ENCODE measurements around the gene MROH7. TPM values are rescaled to one million over a fixed set of nuclear protein-coding genes. Genes with fewer than 3 reads are reported as not detected.

MROH7 gene
- total RNA-seq, 1 experiment from 2014 or later, result 0.13 TPM

DNA sequence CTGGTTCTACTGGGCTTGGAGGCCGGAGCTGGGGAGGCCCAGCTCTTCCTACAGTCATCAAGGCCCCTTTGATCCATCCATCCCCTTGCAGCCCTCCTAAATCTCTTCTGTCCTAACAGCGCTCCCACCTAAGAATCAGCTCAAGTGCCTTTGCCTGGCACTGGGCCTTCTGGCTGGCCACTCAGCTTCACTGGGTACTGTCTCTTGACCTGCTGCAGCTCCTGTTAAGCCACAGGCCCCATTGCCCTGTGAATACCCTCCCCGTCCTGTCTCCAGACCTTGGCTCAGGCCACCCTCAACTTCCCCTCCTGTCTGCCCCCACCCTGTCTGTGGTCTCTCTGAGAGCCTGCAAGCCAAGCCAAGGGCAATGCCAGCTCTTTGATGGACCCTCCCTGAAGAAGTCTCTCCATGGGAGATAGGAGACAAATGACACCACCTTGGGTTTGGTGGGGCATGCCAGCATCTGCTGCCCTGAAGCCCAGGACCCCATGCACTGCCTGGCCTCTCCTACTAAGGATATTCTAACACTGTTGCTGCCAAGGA, 45.6 kb upstream of the MROH7 start:
- ATAC-seq, result no peak

GRCh38 chr1:54596756-54597155, 44.8 kb upstream of the MROH7 start:
- no peak for ATAC-seq
- ChIA-PET POLR2A (no interaction called here), CTCF (interaction anchor here (1.8 kb wide), 1 partner anchor 20 kb away, joined by 4 read pairs; no protein-coding TSS in a partner anchor)
- Mint-ChIP-seq H3K27ac (no peak overlapping the region), H3K4me1 (peaks cover 11% of the 10 kb centered on the region), H3K36me3 (no peaks in the 10 kb centered on the region), H3K4me3 (no peak overlapping the region), H3K9me3 (no peaks in the 10 kb centered on the region), H3K27me3 (ENCODE audit: low read depth) (no peaks in the 10 kb centered on the region)
- no peak for DNase-seq (ENCODE audit: low spot score)
- TF ChIP-seq SMAD3 (CRISPR knock-in tag; IDR thresholded peaks at IDR 0.05; ENCODE audit: borderline replicate concordance) (no peak), IRF1 (CRISPR knock-in tag; IDR thresholded peaks at IDR 0.05) (no peak), ZNF219 (CRISPR knock-in tag; IDR thresholded peaks at IDR 0.05; ENCODE audit: borderline replicate concordance) (no peak), ZNF512 (CRISPR knock-in tag; IDR thresholded peaks at IDR 0.05; ENCODE audit: borderline replicate concordance) (no peak), JUN (CRISPR knock-in tag; IDR thresholded peaks at IDR 0.05) (no peak), ELF4 (CRISPR knock-in tag; IDR thresholded peaks at IDR 0.05; ENCODE audit: low read depth) (no peak), CBFB (CRISPR knock-in tag; IDR thresholded peaks at IDR 0.05; ENCODE audit: low read depth) (no peak)
- TF ChIP-seq, protein P1, sequence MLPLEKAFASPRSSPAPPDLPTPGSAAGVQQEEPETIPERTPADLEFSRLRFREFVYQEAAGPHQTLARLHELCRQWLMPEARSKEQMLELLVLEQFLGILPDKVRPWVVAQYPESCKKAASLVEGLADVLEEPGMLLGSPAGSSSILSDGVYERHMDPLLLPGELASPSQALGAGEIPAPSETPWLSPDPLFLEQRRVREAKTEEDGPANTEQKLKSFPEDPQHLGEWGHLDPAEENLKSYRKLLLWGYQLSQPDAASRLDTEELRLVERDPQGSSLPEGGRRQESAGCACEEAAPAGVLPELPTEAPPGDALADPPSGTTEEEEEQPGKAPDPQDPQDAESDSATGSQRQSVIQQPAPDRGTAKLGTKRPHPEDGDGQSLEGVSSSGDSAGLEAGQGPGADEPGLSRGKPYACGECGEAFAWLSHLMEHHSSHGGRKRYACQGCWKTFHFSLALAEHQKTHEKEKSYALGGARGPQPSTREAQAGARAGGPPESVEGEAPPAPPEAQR (CRISPR knock-in tag; IDR thresholded peaks at IDR 0.05), result no peak

More for the DNA sequence above, 45.6 kb upstream of the MROH7 start:
- TF ChIP-seq NFYB (CRISPR knock-in tag; conservative IDR thresholded peaks at IDR 0.05; ENCODE audit: low read depth) (no peak), PRDM15 (CRISPR knock-in tag; IDR thresholded peaks at IDR 0.05) (no peak), SMAD3 (CRISPR knock-in tag; IDR thresholded peaks at IDR 0.05; ENCODE audit: borderline replicate concordance) (no peak), ERG (CRISPR knock-in tag; IDR thresholded peaks at IDR 0.05) (no peak)
- Mint-ChIP-seq H3K4me1 (peaks cover 11% of the 10 kb centered on the region), H3K27me3 (ENCODE audit: low read depth) (no peaks in the 10 kb centered on the region), H3K36me3 (no peaks in the 10 kb centered on the region), H3K9me3 (no peaks in the 10 kb centered on the region), H3K4me3 (no peak overlapping the region), H3K27ac (0 out of 2 replicates have a peak overlapping the region, but pooled peaks have one; percentile 71)
- CTCF ChIA-PET, result interaction anchor here (1.8 kb wide), 1 partner anchor 19 kb away, joined by 4 read pairs; no protein-coding TSS in a partner anchor
- no peak for DNase-seq (ENCODE audit: low spot score)
- POLR2A ChIA-PET, result interaction anchor here (1.0 kb wide), 1 partner anchor 17 kb away, joined by 3 read pairs; no protein-coding TSS in a partner anchor

DNA sequence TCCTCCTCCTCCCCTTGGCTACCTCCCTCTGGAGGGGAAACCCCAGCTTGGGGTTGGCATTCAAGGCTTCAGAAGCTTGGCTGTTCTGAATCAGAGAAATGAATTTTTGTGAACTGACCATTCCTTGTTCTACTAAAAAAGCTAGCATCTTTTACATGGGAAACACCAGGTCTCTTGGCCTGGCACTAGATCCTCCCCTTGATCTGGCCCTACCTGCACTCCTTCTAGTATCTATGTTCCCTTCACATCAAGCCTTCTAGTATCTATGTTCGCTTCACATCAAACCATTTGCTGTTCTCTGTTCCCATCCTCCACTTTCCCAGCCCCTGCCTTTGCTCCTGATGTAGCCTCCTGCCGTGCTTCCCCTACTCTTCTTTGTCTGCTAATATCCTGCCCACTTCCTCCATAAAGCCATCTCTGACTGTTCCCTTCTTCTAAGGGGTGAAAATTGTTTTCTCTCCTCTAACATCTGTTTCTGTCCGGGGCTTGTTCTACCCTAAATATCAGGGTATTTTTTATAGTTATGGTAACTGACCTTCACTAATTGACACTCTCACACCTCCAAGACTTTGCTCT, 44.0 kb upstream of the MROH7 start:
- Mint-ChIP-seq H3K4me3 (no peak overlapping the region), H3K27ac (peak overlapping the region; percentile 47), H3K4me1 (peaks cover 14% of the 10 kb centered on the region), H3K36me3 (no peaks in the 10 kb centered on the region), H3K27me3 (ENCODE audit: low read depth) (no peaks in the 10 kb centered on the region), H3K9me3 (no peaks in the 10 kb centered on the region)
- POLR2A ChIA-PET, result no interaction called here
- ATAC-seq (peak; percentile 39), DNase-seq (ENCODE audit: low spot score) (no peak)
- CTCF ChIA-PET, result no interaction called here
- TF ChIP-seq ZNF263 (CRISPR knock-in tag; IDR thresholded peaks at IDR 0.05; ENCODE audit: low read depth), result no peak
- TF ChIP-seq GABPB1 (CRISPR knock-in tag; IDR thresholded peaks at IDR 0.05), result no peak
- TF ChIP-seq, protein P1 (CRISPR knock-in tag; IDR thresholded peaks at IDR 0.05), result no peak
- TF ChIP-seq, protein P2, sequence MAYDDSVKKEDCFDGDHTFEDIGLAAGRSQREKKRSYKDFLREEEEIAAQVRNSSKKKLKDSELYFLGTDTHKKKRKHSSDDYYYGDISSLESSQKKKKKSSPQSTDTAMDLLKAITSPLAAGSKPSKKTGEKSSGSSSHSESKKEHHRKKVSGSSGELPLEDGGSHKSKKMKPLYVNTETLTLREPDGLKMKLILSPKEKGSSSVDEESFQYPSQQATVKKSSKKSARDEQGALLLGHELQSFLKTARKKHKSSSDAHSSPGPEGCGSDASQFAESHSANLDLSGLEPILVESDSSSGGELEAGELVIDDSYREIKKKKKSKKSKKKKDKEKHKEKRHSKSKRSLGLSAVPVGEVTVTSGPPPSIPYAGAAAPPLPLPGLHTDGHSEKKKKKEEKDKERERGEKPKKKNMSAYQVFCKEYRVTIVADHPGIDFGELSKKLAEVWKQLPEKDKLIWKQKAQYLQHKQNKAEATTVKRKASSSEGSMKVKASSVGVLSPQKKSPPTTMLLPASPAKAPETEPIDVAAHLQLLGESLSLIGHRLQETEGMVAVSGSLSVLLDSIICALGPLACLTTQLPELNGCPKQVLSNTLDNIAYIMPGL (CRISPR knock-in tag; IDR thresholded peaks at IDR 0.05), result no peak
- TF ChIP-seq, protein P3, sequence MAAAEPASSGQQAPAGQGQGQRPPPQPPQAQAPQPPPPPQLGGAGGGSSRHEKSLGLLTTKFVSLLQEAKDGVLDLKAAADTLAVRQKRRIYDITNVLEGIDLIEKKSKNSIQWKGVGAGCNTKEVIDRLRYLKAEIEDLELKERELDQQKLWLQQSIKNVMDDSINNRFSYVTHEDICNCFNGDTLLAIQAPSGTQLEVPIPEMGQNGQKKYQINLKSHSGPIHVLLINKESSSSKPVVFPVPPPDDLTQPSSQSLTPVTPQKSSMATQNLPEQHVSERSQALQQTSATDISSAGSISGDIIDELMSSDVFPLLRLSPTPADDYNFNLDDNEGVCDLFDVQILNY (CRISPR knock-in tag; IDR thresholded peaks at IDR 0.05), result no peak
- no peak for TF ChIP-seq ZNF423 (CRISPR knock-in tag; IDR thresholded peaks at IDR 0.05)

All from WTC11 (cell line).